Panc1 (cell line): Measurements from ENCODE around the gene WDR70.

Source experiments
- POLR2AphosphoS5 ChIP-seq: IDR thresholded peaks from 2 replicates; pipeline ENCODE4 v1.6.1; 2012; ENCODE audit warnings: mild to moderate bottlenecking, low read depth, low read length, moderate library complexity
- REST ChIP-seq, 2 experiments: IDR thresholded peaks; 2 replicates each; pipeline ENCODE4 v1.6.1; 2011 to 2012; ENCODE audit warnings: low read depth in 2 of 2, control low read depth in 1 of 2, low read length in 1 of 2, mild to moderate bottlenecking in 1 of 2, moderate library complexity in 1 of 2; ENCODE audit not compliant: insufficient read depth in 1 of 2
- SIN3A ChIP-seq: IDR thresholded peaks from 2 replicates; pipeline ENCODE4 v1.6.1; 2012; ENCODE audit warnings: low read depth, mild to moderate bottlenecking, low read length, moderate library complexity, borderline replicate concordance; ENCODE audit not compliant: insufficient read depth
- TCF7L2 ChIP-seq: IDR thresholded peaks from 2 replicates; pipeline ENCODE4 v1.6.1; 2011; ENCODE audit warnings: mild to moderate bottlenecking, low read depth, low read length, inconsistent platforms
- TF ChIP-seq, protein P1 (sequence below): fragments of 450-650 bp; IDR thresholded peaks from 2 replicates; pipeline ENCODE4 v1.5.1; 2017; ENCODE audit warnings: mild to moderate bottlenecking

DNA sequence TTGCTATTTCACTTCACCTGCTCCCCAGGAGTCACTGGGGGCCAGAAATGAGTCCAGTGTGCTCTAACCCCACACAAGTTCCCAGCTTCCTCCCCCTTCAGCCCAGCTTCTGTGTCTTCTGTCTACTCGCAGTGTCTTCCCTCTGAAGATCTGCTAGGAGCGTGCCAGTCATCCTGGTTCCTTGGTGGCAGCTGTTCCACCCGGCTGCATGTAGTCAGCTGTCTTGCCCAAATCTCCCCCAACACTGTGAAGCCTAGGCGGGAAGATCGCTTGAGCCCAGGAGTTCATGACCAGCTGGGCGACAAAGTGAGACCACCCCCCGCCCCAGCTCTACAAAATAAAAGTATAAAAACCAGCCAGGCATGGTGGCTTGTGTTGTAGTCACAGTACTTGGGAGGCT is 306.7 kb downstream of the WDR70 start:
- TF ChIP-seq, protein P1, sequence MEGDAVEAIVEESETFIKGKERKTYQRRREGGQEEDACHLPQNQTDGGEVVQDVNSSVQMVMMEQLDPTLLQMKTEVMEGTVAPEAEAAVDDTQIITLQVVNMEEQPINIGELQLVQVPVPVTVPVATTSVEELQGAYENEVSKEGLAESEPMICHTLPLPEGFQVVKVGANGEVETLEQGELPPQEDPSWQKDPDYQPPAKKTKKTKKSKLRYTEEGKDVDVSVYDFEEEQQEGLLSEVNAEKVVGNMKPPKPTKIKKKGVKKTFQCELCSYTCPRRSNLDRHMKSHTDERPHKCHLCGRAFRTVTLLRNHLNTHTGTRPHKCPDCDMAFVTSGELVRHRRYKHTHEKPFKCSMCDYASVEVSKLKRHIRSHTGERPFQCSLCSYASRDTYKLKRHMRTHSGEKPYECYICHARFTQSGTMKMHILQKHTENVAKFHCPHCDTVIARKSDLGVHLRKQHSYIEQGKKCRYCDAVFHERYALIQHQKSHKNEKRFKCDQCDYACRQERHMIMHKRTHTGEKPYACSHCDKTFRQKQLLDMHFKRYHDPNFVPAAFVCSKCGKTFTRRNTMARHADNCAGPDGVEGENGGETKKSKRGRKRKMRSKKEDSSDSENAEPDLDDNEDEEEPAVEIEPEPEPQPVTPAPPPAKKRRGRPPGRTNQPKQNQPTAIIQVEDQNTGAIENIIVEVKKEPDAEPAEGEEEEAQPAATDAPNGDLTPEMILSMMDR, result no peak
- TF ChIP-seq REST (IDR thresholded peaks at IDR 0.05; ENCODE audit: insufficient read depth in 1 of 2, low read depth in 2 of 2, low read length in 1 of 2) (no peak), POLR2AphosphoS5 (no peak), TCF7L2 (no peak), SIN3A (no peak)
